Memory B cell (primary cell): Measurements from ENCODE around the gene BRI3.

Experiments
- ATAC-seq: fragments of 150-1000 bp; cut with Tn5 transposase; 2 replicates; pipeline ENCODE4 v1.10.0; 2021; ENCODE audit warnings: low read depth, mild to moderate bottlenecking, moderate library complexity
- DNase-seq, 2 donors: peaks; one replicate each; pipeline ENCODE4 v3.0.0; 2022; ENCODE audit warnings: low spot score in 2 of 2
- H3K27ac Mint-ChIP-seq: one replicate; pipeline ENCODE4 v1.8.0; 2022; ENCODE audit warnings: mild to moderate bottlenecking, moderate library complexity, mixed read lengths
- H3K27me3 Mint-ChIP-seq: one replicate; pipeline ENCODE4 v1.8.0; 2022; ENCODE audit warnings: mixed read lengths
- H3K36me3 Mint-ChIP-seq: one replicate; pipeline ENCODE4 v1.8.0; 2022; ENCODE audit warnings: mild to moderate bottlenecking, mixed read lengths
- H3K4me1 Mint-ChIP-seq: one replicate; pipeline ENCODE4 v1.8.0; 2022; ENCODE audit warnings: mixed read lengths
- H3K4me3 Mint-ChIP-seq: one replicate; pipeline ENCODE4 v1.8.0; 2022; ENCODE audit warnings: mild to moderate bottlenecking, moderate library complexity, mixed read lengths
- H3K9me3 Mint-ChIP-seq: one replicate; pipeline ENCODE4 v1.8.0; 2022; ENCODE audit warnings: mixed read lengths

Gene BRI3

DNA sequence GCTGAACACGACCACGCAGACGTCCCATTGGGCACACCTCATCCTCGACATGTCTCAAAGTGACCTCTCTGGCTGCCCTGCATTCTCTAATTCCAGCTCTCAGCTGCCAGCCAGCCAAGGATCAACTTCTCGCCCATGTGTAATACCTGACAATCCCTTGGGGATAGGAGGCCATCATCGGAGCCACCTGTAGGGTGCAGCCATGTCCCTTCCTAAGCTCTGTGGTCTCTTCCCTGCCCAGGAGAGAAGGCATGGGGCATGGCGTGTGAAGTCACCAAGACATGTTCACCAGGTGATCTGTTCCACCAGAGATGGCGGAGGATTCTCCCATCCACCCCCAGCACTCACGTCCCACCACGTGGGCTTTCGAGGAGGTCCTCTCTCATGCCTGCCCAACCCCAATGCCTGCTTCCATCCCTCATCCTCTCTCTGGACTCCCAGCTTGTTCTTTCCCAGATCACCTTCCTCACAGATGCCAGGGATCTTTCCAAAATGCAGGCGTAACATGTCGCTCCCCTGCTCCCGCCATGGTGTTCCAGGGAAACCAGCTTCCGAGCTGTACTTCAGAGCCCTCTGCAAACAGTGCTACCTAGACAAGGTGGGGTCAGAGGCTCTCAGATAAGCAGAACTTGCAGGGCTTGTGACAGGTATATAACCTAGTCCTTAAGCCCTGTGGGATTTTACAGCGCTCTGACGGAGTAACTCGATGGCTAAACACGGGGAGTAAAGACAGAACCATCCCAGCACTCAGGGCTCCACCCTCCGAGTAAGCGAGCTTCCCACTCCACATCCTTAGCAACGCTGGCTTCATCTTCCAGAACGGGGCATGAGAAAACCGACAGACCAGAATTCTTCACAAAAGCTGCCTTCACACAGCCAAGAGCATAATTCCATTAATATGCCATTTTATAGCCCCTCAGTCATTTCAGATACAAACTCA is 41.1 kb downstream of the BRI3 start:
- Mint-ChIP-seq H3K4me1 (peaks cover under 1% of the 10 kb centered on the region), H3K9me3 (no peaks in the 10 kb centered on the region), H3K27ac (no peak overlapping the region), H3K27me3 (peaks cover 24% of the 10 kb centered on the region), H3K36me3 (peaks cover 2% of the 10 kb centered on the region), H3K4me3 (no peak overlapping the region)
- ATAC-seq (no peak), DNase-seq (no peak)

DNA sequence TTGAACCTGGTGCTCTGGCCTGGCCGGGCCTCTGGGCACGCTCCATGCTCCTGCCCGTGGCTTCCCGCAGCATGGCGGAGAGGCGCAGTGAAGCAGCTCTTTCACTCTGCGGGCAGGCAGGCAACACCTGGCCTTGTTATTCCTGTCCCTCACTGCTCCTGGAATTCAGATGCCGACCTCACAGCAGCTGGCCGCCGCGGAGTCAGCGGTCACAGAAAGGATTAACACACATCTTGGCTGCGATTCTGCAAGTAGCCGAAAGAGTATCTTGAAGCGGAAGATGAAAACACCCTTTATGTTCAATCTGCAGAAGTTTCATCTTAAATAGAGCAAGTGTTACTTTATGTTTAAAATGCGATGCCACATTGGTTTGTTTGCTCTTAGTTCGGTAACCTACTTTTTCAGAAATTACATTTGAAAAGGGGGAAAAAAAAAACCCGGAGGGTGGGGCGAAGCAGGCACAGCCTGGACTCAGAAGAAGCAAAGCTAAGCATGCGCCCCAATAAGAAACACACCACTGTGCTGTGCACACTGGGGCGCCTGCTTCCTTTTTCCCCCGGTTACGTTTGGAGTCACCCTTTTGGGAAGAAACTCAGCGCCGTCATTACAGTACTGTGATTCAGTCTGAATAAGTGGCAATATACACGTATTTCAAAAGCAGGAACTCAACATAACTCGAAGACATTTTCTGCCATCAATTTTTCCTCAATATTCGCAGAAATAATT is 42.3 kb downstream of the BRI3 start:
- no peaks in the 10 kb centered on the region for H3K9me3 Mint-ChIP-seq
- DNase-seq (no peak), ATAC-seq (no peak)
- H3K4me3 Mint-ChIP-seq: no peak overlapping the region
- H3K27ac Mint-ChIP-seq: no peak overlapping the region
- no peaks in the 10 kb centered on the region for H3K4me1 Mint-ChIP-seq
- peaks cover 18% of the 10 kb centered on the region for H3K27me3 Mint-ChIP-seq
- H3K36me3 Mint-ChIP-seq: peaks cover 2% of the 10 kb centered on the region

DNA sequence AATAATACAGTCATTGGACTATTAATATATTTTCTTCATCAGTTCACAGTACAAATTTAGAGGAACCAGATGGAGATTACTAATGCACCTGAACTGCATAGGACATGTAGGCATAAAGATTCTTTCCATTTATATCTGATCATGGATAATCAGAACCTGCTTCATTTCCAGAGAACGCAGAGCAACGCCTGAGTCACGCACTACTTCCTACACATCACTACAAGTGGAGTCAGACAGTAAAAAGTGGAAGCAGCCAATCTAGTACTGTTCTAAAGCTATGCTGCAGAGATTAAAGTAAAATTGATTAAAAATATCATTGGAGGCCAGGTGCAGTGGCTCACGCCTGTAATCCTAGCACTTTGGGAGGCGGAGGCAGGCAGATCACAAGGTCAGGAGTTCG is 43.3 kb downstream of the BRI3 start:
- H3K27me3 Mint-ChIP-seq: peaks cover 18% of the 10 kb centered on the region
- H3K27ac Mint-ChIP-seq: no peak overlapping the region
- DNase-seq (no peak), ATAC-seq (no peak)
- H3K4me1 Mint-ChIP-seq: peaks cover 2% of the 10 kb centered on the region
- no peak overlapping the region for H3K4me3 Mint-ChIP-seq
- no peaks in the 10 kb centered on the region for H3K9me3 Mint-ChIP-seq
- H3K36me3 Mint-ChIP-seq: peaks cover 2% of the 10 kb centered on the region

DNA sequence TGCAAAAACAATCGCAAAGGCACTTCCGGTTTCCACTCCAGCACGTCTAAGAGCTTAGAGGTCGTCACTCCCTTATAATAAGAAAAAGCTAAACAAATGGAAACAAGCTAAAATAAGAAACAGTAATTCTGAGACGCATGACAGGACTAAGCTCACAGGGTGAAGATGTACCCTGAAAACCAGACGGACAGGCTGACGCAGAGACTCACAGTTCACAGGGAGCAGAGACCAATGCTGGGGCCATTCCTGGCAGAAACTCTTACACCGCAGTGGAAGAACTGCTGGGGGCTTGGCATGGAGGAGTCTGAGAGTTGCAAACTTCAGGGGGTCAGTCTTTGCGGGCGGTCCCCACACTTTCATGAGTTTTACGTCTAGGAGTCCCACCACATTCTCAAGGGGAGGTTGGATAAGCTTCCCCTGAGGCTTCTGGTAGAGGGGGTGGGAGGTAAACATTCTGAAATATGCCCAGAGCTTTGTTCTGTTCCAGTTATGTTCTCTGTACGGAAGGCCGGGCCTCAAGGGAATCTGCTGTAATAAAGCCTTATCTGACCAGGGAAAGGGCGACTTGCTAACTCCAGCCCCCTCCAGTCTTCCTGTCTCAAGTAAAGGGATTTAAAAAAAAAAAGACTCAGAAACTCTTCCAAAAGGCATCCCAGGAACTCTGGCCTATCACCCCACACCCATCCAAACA is 47.8 kb downstream of the BRI3 start:
- Mint-ChIP-seq H3K36me3 (peaks cover 4% of the 10 kb centered on the region), H3K27ac (no peak overlapping the region), H3K4me1 (peaks cover 2% of the 10 kb centered on the region), H3K4me3 (no peak overlapping the region), H3K27me3 (peaks cover 13% of the 10 kb centered on the region), H3K9me3 (peaks cover 5% of the 10 kb centered on the region)
- DNase-seq: no peak
- no peak for ATAC-seq

DNA sequence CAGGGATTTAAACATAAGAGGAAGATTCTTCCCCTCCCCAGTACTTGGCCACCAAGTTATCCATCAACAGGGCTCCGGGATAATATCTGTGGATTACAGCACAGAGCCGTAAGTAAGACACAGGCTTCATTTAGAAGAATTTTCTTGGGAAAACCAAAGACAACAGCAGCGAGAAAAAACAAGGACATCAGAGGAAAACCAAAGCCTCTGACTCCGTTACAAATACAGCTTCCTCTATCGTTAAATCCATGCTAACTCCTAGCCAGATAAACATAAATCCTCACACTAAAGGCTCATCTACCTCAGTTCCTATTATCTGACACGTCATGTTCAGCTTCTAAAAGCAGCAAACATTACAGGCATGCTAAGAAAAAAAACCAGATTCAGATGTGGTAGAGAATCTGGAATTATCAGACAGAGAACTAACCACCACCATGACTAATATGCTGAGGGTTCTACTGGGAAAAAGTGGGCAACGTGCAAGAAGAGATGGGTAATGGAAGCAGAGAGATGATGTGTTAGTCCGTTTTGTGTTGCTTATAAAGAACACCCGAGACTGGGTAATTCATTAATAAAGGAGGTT is 48.4 kb downstream of the BRI3 start:
- Mint-ChIP-seq H3K4me1 (peaks cover 2% of the 10 kb centered on the region), H3K27ac (no peak overlapping the region), H3K27me3 (peaks cover 13% of the 10 kb centered on the region), H3K4me3 (no peak overlapping the region), H3K9me3 (peaks cover 5% of the 10 kb centered on the region), H3K36me3 (peaks cover 4% of the 10 kb centered on the region)
- DNase-seq: no peak
- ATAC-seq: no peak

DNA sequence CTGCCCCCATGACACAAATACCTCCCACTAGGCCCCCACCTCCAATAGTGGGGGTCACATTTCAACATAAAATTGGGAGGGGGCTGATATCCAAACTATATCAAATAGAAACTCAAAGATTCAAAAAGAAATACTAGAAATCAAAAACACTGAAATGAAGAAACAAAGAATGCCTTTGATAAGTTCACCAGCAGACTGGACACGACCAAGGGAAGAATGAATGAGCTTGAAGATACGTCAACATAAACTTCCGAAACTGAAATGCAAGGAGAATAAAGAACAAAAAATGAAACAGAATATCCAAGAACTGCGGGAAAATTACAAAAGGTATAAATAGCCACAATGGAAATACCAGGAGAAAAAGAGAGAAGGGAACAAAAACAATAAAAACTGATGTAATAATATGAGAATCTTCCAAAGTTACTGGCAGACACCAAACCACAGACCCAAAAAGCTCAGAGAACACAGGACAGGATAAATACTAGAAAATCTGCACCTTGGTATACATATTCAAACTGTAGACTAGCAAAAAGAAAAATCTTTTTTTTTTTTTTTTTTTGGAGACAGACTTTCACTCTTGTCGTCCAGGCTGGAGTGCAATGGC is 49.5 kb downstream of the BRI3 start:
- no peak overlapping the region for H3K27ac Mint-ChIP-seq
- H3K27me3 Mint-ChIP-seq: peaks cover 15% of the 10 kb centered on the region
- peaks cover 2% of the 10 kb centered on the region for H3K4me1 Mint-ChIP-seq
- DNase-seq: no peak
- ATAC-seq: no peak
- H3K4me3 Mint-ChIP-seq: no peak overlapping the region
- H3K36me3 Mint-ChIP-seq: peaks cover 4% of the 10 kb centered on the region
- H3K9me3 Mint-ChIP-seq: peaks cover 5% of the 10 kb centered on the region

DNA sequence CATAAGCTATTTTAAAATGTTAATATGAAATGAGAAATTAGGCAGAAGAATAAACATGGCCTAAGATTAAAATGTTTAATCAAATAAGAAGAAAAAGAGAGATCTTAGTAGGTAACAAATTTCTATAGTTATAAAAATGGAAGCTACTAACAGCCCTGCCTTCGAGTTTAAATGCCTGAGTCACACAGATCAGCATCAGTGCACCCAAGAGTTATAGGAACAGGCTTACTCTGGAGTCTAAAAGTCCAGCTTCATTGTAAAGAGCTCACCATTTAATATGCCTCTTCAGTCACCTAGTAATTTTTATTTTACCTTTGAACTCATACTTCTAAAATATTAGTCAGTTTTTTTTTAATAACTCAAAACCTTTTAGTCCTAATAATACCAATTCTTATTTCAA is 52.6 kb downstream of the BRI3 start:
- H3K36me3 Mint-ChIP-seq: peaks cover 2% of the 10 kb centered on the region
- H3K27me3 Mint-ChIP-seq: peaks cover 6% of the 10 kb centered on the region
- H3K4me1 Mint-ChIP-seq: no peaks in the 10 kb centered on the region
- peaks cover 6% of the 10 kb centered on the region for H3K9me3 Mint-ChIP-seq
- no peak overlapping the region for H3K27ac Mint-ChIP-seq
- no peak for DNase-seq
- no peak overlapping the region for H3K4me3 Mint-ChIP-seq
- ATAC-seq: no peak

DNA sequence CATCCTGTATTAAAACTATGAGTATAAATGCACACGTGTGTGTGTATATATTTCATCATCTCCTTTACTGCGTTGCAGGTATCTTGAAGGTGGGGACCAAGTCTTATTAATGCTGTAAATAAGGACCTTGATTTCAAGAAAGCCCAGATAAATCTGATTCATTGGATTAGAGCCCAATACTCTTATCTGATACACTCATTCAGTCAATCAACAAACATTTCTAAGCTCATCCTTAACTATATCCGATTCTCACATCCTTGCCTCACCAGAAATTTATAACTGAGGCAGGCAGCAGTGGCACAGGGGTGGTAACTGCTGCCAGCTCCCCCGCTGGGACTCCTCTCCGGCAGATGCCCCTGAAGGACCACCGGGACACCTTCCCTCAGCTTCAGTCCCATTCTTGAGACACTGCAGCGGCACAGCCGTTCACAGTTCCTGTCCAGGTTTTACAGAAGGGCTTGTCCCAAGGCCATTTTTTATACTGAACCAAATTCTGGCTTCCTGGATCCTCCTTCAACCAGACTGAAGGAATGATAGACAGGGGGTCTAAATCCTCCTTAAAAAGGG is 54.0 kb downstream of the BRI3 start:
- ATAC-seq: no peak
- Mint-ChIP-seq H3K27me3 (peaks cover 6% of the 10 kb centered on the region), H3K27ac (no peak overlapping the region), H3K9me3 (peaks cover 3% of the 10 kb centered on the region), H3K4me1 (no peaks in the 10 kb centered on the region), H3K4me3 (no peak overlapping the region), H3K36me3 (peaks cover 2% of the 10 kb centered on the region)
- no peak for DNase-seq

DNA sequence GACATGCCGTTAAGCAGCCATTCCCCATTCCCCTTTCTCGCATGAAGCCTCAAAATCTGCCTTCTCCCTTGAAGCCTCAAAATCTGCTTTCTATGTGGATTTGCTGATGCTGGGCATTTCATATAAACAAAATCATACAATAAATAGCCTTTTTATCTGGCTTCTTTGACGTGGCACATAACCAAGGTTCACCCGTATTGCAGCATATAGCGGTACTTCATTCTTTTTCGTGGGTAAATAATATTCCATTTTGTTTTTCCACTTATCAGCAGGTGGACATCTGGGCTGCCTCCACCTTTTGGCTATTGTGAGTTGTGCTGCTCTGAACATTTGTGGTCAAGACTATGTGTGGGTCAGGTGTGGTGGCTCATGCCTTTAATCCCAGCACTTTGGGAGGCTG is 57.0 kb downstream of the BRI3 start:
- Mint-ChIP-seq H3K36me3 (no peaks in the 10 kb centered on the region), H3K4me1 (no peaks in the 10 kb centered on the region)

DNA sequence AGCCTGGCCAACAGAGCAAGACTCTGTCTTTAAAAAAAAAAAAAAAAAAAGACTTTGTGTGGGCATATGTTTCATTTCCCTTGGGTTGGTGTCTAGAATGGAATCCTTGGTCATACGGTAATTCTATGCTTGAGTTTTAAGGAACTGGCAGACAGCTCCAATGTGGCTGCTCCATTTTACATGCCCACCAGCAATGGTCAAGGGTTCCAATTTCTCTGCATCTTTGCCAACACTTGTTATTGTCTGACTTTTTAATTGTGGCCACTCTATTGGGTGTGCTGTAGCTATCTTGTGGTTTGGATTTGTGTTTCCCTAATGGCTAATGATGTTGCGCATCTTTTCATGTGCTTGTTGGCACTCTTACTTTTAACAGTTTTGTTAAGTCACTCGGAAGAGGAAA is 57.6 kb downstream of the BRI3 start:
- no peak for ATAC-seq
- Mint-ChIP-seq H3K4me3 (no peak overlapping the region), H3K4me1 (no peaks in the 10 kb centered on the region), H3K27ac (no peak overlapping the region), H3K9me3 (peaks cover 1% of the 10 kb centered on the region), H3K27me3 (peaks cover 4% of the 10 kb centered on the region), H3K36me3 (no peaks in the 10 kb centered on the region)
- no peak for DNase-seq

More for the DNA sequence above, 57.0 kb downstream of the BRI3 start:
- DNase-seq (no peak), ATAC-seq (no peak)
- peaks cover 1% of the 10 kb centered on the region for H3K9me3 Mint-ChIP-seq
- H3K27me3 Mint-ChIP-seq: peaks cover 4% of the 10 kb centered on the region
- H3K27ac Mint-ChIP-seq: no peak overlapping the region
- H3K4me3 Mint-ChIP-seq: no peak overlapping the region

DNA sequence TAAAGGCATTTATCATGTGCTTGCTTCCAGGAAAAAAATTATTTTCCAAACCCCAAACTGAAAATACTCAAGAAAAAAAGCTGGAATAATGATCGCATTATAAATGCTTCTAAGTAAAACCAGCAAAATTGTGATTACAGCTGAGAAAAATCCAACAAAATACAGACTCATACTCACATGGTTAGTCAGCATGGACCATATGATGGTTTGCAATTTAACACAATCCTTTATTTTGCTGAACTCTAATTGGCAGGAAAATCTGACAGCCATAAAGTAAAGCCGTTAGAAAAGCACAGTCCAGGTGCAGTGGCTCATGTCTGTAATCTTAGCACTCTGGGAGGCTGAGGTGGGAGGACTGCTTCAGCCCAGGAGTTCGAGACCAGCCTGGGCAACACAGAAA is 59.6 kb downstream of the BRI3 start:
- peaks cover 1% of the 10 kb centered on the region for H3K27me3 Mint-ChIP-seq
- ATAC-seq (no peak), DNase-seq (no peak)
- no peaks in the 10 kb centered on the region for H3K36me3 Mint-ChIP-seq
- H3K27ac Mint-ChIP-seq: no peak overlapping the region
- H3K4me3 Mint-ChIP-seq: no peak overlapping the region
- H3K4me1 Mint-ChIP-seq: no peaks in the 10 kb centered on the region
- peaks cover 1% of the 10 kb centered on the region for H3K9me3 Mint-ChIP-seq
